GM23338 (cell line): Measurements from ENCODE around the gene SPAG16. TPM values are rescaled to one million over a fixed set of nuclear protein-coding genes. Genes with fewer than 3 reads are reported as not detected.

Experiments
- ATAC-seq: fragments of 200-7000 bp; cut with Tn5 transposase; 3 replicates; pipeline ENCODE4 v1.9.1; 2020
- DNase-seq: peaks from one replicate; pipeline ENCODE4 v3.0.0-alpha.2; 2015; ENCODE audit warnings: low spot score
- H2AFZ ChIP-seq: fragments of 200-600 bp; sonication (generic); 2 replicates; pipeline ENCODE4 v1.8.0; 2016; ENCODE audit warnings: antibody characterized with exemption, mild to moderate bottlenecking, moderate library complexity
- H3F3A ChIP-seq: fragments of 200-600 bp; sonication (generic); replicated peaks from 2 replicates; pipeline ENCODE4 v1.8.0; 2017; ENCODE audit warnings: antibody characterized with exemption, mixed run types, low read depth
- H3K27ac ChIP-seq: fragments of 200-600 bp; sonication (generic); 2 replicates; pipeline ENCODE4 v1.6.1; 2016; ENCODE audit warnings: low read depth
- H3K27me3 ChIP-seq: fragments of 200-600 bp; sonication (generic); 2 replicates; pipeline ENCODE4 v1.8.0; 2016; ENCODE audit warnings: mild to moderate bottlenecking, mixed run types, moderate library complexity; ENCODE audit not compliant: insufficient read depth
- H3K36me3 ChIP-seq: fragments of 200-600 bp; sonication (generic); 2 replicates; pipeline ENCODE4 v1.8.0; 2016; ENCODE audit warnings: mild to moderate bottlenecking; ENCODE audit not compliant: insufficient read depth
- H3K4me1 ChIP-seq: fragments of 200-600 bp; sonication (generic); 2 replicates; pipeline ENCODE4 v1.8.0; 2016; ENCODE audit warnings: mild to moderate bottlenecking, moderate library complexity; ENCODE audit not compliant: insufficient read depth
- H3K4me2 ChIP-seq: fragments of 200-600 bp; sonication (generic); 2 replicates; pipeline ENCODE4 v1.7.1; 2017; ENCODE audit warnings: mixed run types
- H3K4me3 ChIP-seq: fragments of 200-600 bp; sonication (generic); 2 replicates; pipeline ENCODE4 v1.6.1; 2016; ENCODE audit warnings: mixed run types
- H3K79me2 ChIP-seq: fragments of 200-600 bp; sonication (generic); replicated peaks from 2 replicates; pipeline ENCODE4 v1.8.0; 2017; ENCODE audit warnings: mild to moderate bottlenecking; ENCODE audit not compliant: insufficient read depth
- H3K9me2 ChIP-seq: fragments of 200-600 bp; sonication (generic); 2 replicates; pipeline ENCODE4 v1.8.0; 2017; ENCODE audit not compliant: insufficient read depth
- H4K20me1 ChIP-seq: fragments of 200-600 bp; sonication (generic); replicated peaks from 2 replicates; pipeline ENCODE4 v1.8.0; 2017; ENCODE audit warnings: mild to moderate bottlenecking; ENCODE audit not compliant: insufficient read depth
- H3K27ac Mint-ChIP-seq: 2 replicates; pipeline ENCODE4 v1.8.0; 2020; ENCODE audit warnings: inconsistent platforms, mild to moderate bottlenecking, moderate library complexity, mixed read lengths
- H3K27me3 Mint-ChIP-seq: 3 replicates; pipeline ENCODE4 v1.8.0; 2022; ENCODE audit warnings: low read depth, mild to moderate bottlenecking, moderate library complexity, mixed read lengths, inconsistent platforms; ENCODE audit not compliant: insufficient read depth, poor library complexity
- H3K36me3 Mint-ChIP-seq: 3 replicates; pipeline ENCODE4 v1.8.0; 2021; ENCODE audit warnings: low read depth, mild to moderate bottlenecking, inconsistent platforms, moderate library complexity, mixed read lengths
- H3K4me1 Mint-ChIP-seq: 3 replicates; pipeline ENCODE4 v1.8.0; 2020; ENCODE audit warnings: mild to moderate bottlenecking, inconsistent platforms, mixed read lengths
- H3K4me3 Mint-ChIP-seq: 3 replicates; pipeline ENCODE4 v1.8.0; 2021; ENCODE audit warnings: moderate library complexity, mild to moderate bottlenecking, inconsistent platforms, mixed read lengths
- H3K9me3 Mint-ChIP-seq: 3 replicates; pipeline ENCODE4 v1.8.0; 2020; ENCODE audit warnings: moderate library complexity, mild to moderate bottlenecking, inconsistent platforms, mixed read lengths
- ETS1 ChIP-seq: IDR thresholded peaks from 2 replicates; pipeline ENCODE4 v1.6.1; 2016; ENCODE audit warnings: antibody characterized with exemption
- POLR2AphosphoS5 ChIP-seq: IDR thresholded peaks from 2 replicates; pipeline ENCODE4 v1.6.1; 2016; ENCODE audit warnings: antibody characterized with exemption, low read depth
- STAT1 ChIP-seq: IDR thresholded peaks from one replicate; pipeline ENCODE4 v1.6.1; 2016; ENCODE audit warnings: antibody characterized with exemption; ENCODE audit not compliant: unreplicated experiment
- polyA plus RNA-seq: library from polyadenylated mRNA; unstranded; fragments of >200 nt; fragmentation: Nextera tagmentation; extraction: Ambion mirVana; gene quantifications from 2 replicates; pipeline ENCODE4 v1.2.1, GENCODE V29; 2016
- total RNA-seq: library from RNA; depleted of rRNA; stranded (reverse); fragments of >200 nt; shearing (Covaris generic); gene quantifications from 2 replicates; pipeline ENCODE4 v1.2.3, GENCODE V29; 2014
- TF ChIP-seq, protein P1 (sequence below): fragments of 250-450 bp; sonication (Bioruptor Pico); IDR thresholded peaks from 2 replicates; pipeline ENCODE4 v1.5.0; 2020; ENCODE audit warnings: mild to moderate bottlenecking, moderate library complexity

The SPAG16 gene
- total and polyA plus RNA-seq, 2 experiments from 2014 or later: 19.7 to 47.8 TPM

- H3K4me3 ChIP-seq: no peak overlapping the region
- H3K4me1 Mint-ChIP-seq: peaks cover 3% of the 10 kb centered on the region
- no peaks in the 10 kb centered on the region for H4K20me1 ChIP-seq
- H3K9me3 Mint-ChIP-seq: peaks cover 16% of the 10 kb centered on the region
- H3K4me3 Mint-ChIP-seq: no peak overlapping the region
- DNase-seq (peak; percentile 6), ATAC-seq (no peak)
- no peaks in the 10 kb centered on the region for H3K4me1 ChIP-seq
- H3K36me3 ChIP-seq: no peaks in the 10 kb centered on the region; the same call in 1 of the 2 replicates
- H3K79me2 ChIP-seq: no peaks in the 10 kb centered on the region
- H3F3A ChIP-seq: no peaks in the 10 kb centered on the region
- TF ChIP-seq STAT1: no peak
- TF ChIP-seq ETS1: no peak
- TF ChIP-seq POLR2AphosphoS5: no peak
- TF ChIP-seq, protein P1, sequence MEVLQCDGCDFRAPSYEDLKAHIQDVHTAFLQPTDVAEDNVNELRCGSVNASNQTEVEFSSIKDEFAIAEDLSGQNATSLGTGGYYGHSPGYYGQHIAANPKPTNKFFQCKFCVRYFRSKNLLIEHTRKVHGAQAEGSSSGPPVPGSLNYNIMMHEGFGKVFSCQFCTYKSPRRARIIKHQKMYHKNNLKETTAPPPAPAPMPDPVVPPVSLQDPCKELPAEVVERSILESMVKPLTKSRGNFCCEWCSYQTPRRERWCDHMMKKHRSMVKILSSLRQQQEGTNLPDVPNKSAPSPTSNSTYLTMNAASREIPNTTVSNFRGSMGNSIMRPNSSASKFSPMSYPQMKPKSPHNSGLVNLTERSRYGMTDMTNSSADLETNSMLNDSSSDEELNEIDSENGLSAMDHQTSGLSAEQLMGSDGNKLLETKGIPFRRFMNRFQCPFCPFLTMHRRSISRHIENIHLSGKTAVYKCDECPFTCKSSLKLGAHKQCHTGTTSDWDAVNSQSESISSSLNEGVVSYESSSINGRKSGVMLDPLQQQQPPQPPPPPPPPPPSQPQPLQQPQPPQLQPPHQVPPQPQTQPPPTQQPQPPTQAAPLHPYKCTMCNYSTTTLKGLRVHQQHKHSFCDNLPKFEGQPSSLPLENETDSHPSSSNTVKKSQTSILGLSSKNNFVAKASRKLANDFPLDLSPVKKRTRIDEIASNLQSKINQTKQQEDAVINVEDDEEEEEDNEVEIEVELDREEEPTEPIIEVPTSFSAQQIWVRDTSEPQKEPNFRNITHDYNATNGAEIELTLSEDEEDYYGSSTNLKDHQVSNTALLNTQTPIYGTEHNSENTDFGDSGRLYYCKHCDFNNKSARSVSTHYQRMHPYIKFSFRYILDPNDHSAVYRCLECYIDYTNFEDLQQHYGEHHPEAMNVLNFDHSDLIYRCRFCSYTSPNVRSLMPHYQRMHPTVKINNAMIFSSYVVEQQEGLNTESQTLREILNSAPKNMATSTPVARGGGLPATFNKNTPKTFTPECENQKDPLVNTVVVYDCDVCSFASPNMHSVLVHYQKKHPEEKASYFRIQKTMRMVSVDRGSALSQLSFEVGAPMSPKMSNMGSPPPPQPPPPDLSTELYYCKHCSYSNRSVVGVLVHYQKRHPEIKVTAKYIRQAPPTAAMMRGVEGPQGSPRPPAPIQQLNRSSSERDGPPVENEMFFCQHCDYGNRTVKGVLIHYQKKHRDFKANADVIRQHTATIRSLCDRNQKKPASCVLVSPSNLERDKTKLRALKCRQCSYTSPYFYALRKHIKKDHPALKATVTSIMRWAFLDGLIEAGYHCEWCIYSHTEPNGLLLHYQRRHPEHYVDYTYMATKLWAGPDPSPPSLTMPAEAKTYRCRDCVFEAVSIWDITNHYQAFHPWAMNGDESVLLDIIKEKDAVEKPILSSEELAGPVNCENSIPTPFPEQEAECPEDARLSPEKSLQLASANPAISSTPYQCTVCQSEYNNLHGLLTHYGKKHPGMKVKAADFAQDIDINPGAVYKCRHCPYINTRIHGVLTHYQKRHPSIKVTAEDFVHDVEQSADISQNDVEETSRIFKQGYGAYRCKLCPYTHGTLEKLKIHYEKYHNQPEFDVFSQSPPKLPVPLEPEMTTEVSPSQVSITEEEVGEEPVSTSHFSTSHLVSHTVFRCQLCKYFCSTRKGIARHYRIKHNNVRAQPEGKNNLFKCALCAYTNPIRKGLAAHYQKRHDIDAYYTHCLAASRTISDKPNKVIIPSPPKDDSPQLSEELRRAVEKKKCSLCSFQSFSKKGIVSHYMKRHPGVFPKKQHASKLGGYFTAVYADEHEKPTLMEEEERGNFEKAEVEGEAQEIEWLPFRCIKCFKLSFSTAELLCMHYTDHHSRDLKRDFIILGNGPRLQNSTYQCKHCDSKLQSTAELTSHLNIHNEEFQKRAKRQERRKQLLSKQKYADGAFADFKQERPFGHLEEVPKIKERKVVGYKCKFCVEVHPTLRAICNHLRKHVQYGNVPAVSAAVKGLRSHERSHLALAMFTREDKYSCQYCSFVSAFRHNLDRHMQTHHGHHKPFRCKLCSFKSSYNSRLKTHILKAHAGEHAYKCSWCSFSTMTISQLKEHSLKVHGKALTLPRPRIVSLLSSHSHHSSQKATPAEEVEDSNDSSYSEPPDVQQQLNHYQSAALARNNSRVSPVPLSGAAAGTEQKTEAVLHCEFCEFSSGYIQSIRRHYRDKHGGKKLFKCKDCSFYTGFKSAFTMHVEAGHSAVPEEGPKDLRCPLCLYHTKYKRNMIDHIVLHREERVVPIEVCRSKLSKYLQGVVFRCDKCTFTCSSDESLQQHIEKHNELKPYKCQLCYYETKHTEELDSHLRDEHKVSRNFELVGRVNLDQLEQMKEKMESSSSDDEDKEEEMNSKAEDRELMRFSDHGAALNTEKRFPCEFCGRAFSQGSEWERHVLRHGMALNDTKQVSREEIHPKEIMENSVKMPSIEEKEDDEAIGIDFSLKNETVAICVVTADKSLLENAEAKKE: no peak
- no peaks in the 10 kb centered on the region; the same call in none of the 2 replicates for H3K9me2 ChIP-seq
- no peak overlapping the region for H2AFZ ChIP-seq
- peaks cover 2% of the 10 kb centered on the region for H3K27me3 Mint-ChIP-seq
- no peaks in the 10 kb centered on the region for H3K27me3 ChIP-seq
- H3K4me2 ChIP-seq: no peak overlapping the region
- no peak overlapping the region for H3K27ac ChIP-seq
- peaks cover 8% of the 10 kb centered on the region; the same call in 2 of the 3 replicates for H3K36me3 Mint-ChIP-seq
- no peak overlapping the region for H3K27ac Mint-ChIP-seq
These were observed 751.0 kb downstream of the SPAG16 start for GRCh38 chr2:214035091-214035852.
